GM10847 (cell line): ENCODE measurements around the gene PSMB2.

ENCODE experiments used
- POLR2A ChIP-seq: IDR thresholded peaks from 2 replicates; pipeline ENCODE4 v1.6.1; 2011; ENCODE audit not compliant: insufficient read length; ENCODE audit errors: extremely low read depth

The PSMB2 gene

DNA sequence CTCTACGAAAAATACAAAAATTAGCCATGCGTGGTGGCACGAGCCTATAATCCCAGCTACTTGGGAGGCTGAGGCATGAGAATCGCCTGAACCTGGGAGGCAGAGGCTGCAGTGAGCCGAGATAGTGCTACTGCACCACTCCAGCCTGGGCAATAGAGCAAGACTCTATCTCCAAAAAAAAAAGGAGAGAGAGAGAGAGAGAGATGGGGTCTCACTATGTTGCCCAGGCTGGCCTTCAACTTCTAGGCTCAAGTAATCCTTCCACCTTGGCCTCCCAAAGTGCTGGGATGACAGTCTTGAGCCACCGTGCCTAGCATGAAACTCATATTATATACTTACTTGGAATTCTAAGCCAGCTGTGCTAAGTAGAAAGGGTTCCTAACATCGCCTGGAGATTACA is 29.7 kb downstream of the PSMB2 start:
- no peak for TF ChIP-seq POLR2A

DNA sequence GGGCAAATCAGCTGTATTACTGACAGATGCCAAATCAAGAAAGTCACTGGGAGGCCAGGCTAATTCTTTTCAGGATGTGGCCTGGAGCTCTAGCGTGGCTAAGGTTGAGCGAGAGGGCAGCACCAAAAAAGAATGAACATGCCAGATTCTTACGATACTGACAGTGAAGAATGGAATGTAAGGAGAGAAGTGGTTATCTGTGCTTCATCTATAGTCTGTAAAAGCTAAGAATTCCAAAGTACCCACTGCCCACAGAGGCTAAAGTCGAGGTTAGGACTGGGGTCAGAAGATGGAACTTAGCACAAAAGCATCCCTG is 35.5 kb downstream of the PSMB2 start:
- TF ChIP-seq POLR2A = no peak

DNA sequence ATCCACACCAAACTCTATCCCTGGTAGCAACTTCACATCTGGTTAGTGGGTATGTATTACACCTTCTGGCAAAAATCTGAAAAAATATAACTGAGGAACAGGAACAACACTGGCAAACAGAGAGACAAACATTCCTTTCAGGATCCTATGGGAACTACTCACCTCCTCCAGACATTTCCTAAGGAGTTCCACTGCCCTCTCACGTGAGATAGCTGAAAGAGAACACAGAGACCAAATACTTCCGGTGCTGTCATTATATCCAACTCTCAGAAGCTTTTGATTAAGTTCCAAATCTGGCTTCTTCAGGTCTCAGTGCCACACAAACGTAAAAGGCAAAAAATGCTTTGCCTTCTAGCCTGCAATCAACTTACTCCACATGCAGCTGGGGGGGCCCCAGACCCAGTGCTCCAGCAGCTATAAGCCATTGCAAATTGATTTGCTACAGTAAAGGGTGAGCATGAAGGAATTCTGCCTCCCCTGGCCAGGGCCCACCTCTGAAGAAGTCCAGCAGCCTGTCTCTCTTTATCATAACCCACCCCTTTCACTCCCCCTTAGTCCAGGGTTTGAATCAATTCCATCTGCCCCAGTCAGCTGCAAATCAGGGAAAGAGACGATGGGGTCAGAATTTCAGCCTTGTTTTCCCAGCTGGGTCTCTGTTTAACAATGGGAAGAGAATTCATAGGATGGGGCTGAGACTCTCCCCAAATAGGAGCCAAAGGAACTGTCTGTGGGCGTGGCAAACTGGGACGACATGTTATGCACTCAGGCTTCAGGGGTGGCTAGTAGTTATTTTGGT is 36.1 kb downstream of the PSMB2 start:
- no peak for TF ChIP-seq POLR2A

GRCh38 chr1:35603941-35604340 is 37.4 kb downstream of the PSMB2 start:
- TF ChIP-seq POLR2A = no peak

- TF ChIP-seq POLR2A = no peak
These were observed 37.9 kb downstream of the PSMB2 start for GRCh38 chr1:35603468-35603867.

- TF ChIP-seq POLR2A = no peak
These were observed 40.7 kb downstream of the PSMB2 start for GRCh38 chr1:35600593-35600992.

DNA sequence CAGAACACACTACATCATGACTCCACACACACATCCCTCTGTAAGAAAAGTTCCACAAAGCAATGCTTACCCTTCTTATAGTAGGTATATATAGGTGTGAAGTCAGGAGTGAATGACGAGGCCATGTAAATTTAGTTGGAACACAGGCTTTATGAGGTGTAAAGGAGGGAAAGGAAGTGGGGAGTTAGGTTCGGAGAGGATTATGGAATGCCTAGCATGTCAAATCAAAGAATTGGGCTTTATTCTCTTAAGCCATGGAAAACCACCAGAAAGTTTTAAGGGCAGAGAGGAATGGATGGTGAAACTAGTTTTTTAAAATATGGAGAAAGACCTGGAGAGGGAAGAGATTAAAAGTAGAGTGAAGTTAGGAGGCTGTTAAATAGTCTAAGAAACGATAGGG is 41.9 kb downstream of the PSMB2 start:
- no peak for TF ChIP-seq POLR2A

DNA sequence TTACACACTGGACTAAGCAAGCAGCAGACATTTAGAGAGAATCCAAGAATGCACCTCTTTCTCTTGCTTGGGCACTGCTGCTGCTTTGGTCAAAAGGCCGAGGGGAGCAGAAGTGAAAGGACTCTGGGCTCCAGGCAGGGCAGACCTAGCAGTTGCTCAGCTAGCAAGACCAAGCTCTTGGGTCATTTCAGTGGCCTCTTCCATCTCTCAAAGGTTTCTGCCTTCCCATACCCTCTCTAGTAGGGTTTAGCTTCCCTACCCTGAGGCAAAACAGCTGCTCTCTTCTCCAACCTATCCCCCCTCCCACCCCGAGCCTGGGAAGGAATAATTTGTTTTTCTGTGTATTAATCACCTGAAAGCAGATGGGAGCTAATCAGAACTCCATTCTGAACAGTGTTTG is 42.4 kb downstream of the PSMB2 start:
- TF ChIP-seq POLR2A = no peak

DNA sequence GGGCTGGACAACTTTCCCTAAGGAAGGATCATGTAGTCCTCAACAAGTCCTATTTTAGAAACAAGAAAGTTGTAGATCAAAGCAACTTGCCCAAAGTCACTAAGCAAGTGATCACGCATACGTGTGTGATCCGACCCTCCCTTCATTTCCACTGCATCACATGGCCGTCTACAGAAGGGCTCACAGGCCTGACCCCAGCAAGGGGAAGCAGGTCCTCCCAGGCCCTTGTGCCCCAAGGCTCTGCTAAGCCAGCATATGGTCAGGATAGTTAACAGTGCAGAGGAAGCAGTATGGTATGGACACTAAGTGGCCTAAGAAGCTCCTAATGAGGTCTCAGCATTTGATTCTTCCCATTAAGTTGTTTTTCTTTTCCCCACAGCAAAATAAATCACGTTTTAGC is 43.5 kb downstream of the PSMB2 start:
- TF ChIP-seq POLR2A = no peak

- TF ChIP-seq POLR2A = no peak
These were observed 45.6 kb downstream of the PSMB2 start for GRCh38 chr1:35595684-35596083.

GRCh38 chr1:35594005-35594760 is 47.1 kb downstream of the PSMB2 start:
- no peak for TF ChIP-seq POLR2A

GRCh38 chr1:35592991-35593769 is 48.1 kb downstream of the PSMB2 start:
- TF ChIP-seq POLR2A = no peak

- TF ChIP-seq POLR2A = no peak
These were observed 50.1 kb downstream of the PSMB2 start for GRCh38 chr1:35591211-35591610.

DNA sequence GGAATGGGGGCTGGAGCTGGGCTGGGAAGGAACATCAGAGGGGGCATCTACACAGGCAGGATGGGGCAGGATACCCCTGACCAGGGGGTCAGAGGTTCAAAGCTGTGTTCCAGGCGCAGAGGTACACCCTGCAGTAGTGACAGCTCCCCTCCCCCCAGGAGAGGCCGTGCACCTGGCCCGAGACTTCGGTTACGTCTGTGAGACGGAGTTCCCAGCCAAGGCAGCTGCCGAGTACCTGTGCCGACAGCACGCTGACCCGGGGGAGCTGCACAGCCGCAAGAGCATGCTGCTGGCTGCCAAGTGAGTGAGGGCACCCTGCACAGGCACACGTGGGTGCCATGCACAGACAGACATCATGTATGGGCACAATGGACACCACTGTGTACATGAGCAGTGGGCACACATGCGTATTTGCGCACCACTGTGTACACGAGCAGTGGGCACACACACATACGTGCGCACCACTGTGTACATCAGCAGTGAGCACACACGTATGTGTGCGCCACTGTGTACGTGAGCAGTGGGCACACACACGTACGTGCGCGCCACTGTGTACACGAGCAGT is 50.8 kb downstream of the PSMB2 start:
- TF ChIP-seq POLR2A = no peak
